Stimulated activated naive CD4-positive, alpha-beta T cell (primary cell): ENCODE data around the gene BAIAP2L2.
"Not testable (repeated sequence)": the region's sequence is repeated elsewhere in the genome, so short reads cannot be mapped to it uniquely, and the experiment has no call there.

ENCODE experiments used
- DNase-seq, 6 experiments: peaks; one replicate each; lab custom pipeline; 2025; lab: John Stamatoyannopoulos, UW

The BAIAP2L2 gene

GRCh38 chr22:38080850-38081635 is 29.4 kb downstream of the BAIAP2L2 start:
- no peak for DNase-seq

- DNase-seq = no peak
Observed at GRCh38 chr22:38080474-38080849, 30.0 kb downstream of the BAIAP2L2 start.

- DNase-seq = no peak
Observed at GRCh38 chr22:38079804-38080203, 30.7 kb downstream of the BAIAP2L2 start.

GRCh38 chr22:38079208-38079607 is 31.3 kb downstream of the BAIAP2L2 start:
- DNase-seq = not testable (repeated sequence)

GRCh38 chr22:38078046-38078840 is 32.2 kb downstream of the BAIAP2L2 start:
- no peak for DNase-seq

GRCh38 chr22:38077595-38077994 is 32.9 kb downstream of the BAIAP2L2 start:
- no peak for DNase-seq

GRCh38 chr22:38077096-38077495 is 33.4 kb downstream of the BAIAP2L2 start:
- DNase-seq = no peak

- no peak for DNase-seq
Observed at GRCh38 chr22:38075961-38076360, 34.5 kb downstream of the BAIAP2L2 start.

- no peak for DNase-seq
Observed at GRCh38 chr22:38075105-38075825, 35.2 kb downstream of the BAIAP2L2 start.

- DNase-seq = no peak
Observed at GRCh38 chr22:38074181-38075104, 36.0 kb downstream of the BAIAP2L2 start.

GRCh38 chr22:38073150-38074130 is 37.0 kb downstream of the BAIAP2L2 start:
- DNase-seq = no peak

GRCh38 chr22:38072322-38073149 is 37.9 kb downstream of the BAIAP2L2 start:
- DNase-seq = no peak

- no peak for DNase-seq
Observed at GRCh38 chr22:38071421-38072321, 38.8 kb downstream of the BAIAP2L2 start.

- no peak for DNase-seq
Observed at GRCh38 chr22:38070250-38070921, 40.1 kb downstream of the BAIAP2L2 start.

GRCh38 chr22:38069372-38070249 is 40.9 kb downstream of the BAIAP2L2 start:
- DNase-seq = no peak

GRCh38 chr22:38068641-38069371 is 41.7 kb downstream of the BAIAP2L2 start:
- no peak for DNase-seq
